ENCODE results near the gene TBCD. TPM values are rescaled to one million over a fixed set of nuclear protein-coding genes. Genes with fewer than 3 reads are reported as not detected.

TBCD gene
- polyA plus RNA-seq, 1 experiment: 38.6 TPM

- DNase-seq (ENCODE audit: low read depth): no peak
- H3K27me3 ChIP-seq (ENCODE audit: control insufficient read depth, insufficient read depth, low read length): no peaks in the 10 kb centered on the region
- no peaks in the 10 kb centered on the region for H3K36me3 ChIP-seq (ENCODE audit: control insufficient read depth, insufficient read depth, low read length)
- TF ChIP-seq, protein P1, sequence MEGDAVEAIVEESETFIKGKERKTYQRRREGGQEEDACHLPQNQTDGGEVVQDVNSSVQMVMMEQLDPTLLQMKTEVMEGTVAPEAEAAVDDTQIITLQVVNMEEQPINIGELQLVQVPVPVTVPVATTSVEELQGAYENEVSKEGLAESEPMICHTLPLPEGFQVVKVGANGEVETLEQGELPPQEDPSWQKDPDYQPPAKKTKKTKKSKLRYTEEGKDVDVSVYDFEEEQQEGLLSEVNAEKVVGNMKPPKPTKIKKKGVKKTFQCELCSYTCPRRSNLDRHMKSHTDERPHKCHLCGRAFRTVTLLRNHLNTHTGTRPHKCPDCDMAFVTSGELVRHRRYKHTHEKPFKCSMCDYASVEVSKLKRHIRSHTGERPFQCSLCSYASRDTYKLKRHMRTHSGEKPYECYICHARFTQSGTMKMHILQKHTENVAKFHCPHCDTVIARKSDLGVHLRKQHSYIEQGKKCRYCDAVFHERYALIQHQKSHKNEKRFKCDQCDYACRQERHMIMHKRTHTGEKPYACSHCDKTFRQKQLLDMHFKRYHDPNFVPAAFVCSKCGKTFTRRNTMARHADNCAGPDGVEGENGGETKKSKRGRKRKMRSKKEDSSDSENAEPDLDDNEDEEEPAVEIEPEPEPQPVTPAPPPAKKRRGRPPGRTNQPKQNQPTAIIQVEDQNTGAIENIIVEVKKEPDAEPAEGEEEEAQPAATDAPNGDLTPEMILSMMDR (IDR thresholded peaks at IDR 0.05; ENCODE audit: insufficient read depth, low read depth, low read length): no peak
- CTCF ChIA-PET: no interaction called here
- H3K4me3 ChIP-seq (ENCODE audit: low read depth, low read length): peak overlapping the region; percentile 54
- POLR2A ChIA-PET: no interaction called here
Observed at GRCh38 chr17:82751171-82751570, 694 bp upstream of the TBCD start.

- TF ChIP-seq, protein P1 (IDR thresholded peaks at IDR 0.05; ENCODE audit: insufficient read depth, low read depth, low read length): no peak
- peak overlapping the region; percentile 86 for H3K4me3 ChIP-seq (ENCODE audit: low read depth, low read length)
- H3K36me3 ChIP-seq (ENCODE audit: control insufficient read depth, insufficient read depth, low read length): no peaks in the 10 kb centered on the region
- H3K27me3 ChIP-seq (ENCODE audit: control insufficient read depth, insufficient read depth, low read length): no peaks in the 10 kb centered on the region
- ChIA-PET CTCF (no interaction called here), POLR2A (no interaction called here)
- no peak for DNase-seq (ENCODE audit: low read depth)
Observed at GRCh38 chr17:82752371-82753200, 721 bp downstream of the TBCD start.

DNA sequence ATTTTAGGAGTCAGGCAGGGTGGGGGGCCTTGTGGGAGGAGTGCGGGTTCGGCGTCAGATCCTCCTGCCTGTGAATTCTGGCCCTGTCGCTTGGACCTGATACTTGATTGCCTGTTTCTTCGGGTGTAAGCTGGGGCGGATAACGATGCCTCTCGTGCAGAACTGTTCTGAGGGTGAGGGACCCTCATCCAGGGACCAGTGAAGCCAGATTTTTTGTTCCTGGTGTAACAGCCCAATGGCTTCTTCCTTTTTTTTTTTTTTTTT is 1.3 kb downstream of the TBCD start:
- ChIA-PET CTCF (no interaction called here), POLR2A (no interaction called here)
- no peak for DNase-seq (ENCODE audit: low read depth)
- Histone ChIP-seq H3K27me3 (ENCODE audit: control insufficient read depth, insufficient read depth, low read length) (no peaks in the 10 kb centered on the region), H3K36me3 (ENCODE audit: control insufficient read depth, insufficient read depth, low read length) (no peaks in the 10 kb centered on the region), H3K4me3 (ENCODE audit: low read depth, low read length) (peak overlapping the region; percentile 86)
- TF ChIP-seq, protein P1 (IDR thresholded peaks at IDR 0.05; ENCODE audit: insufficient read depth, low read depth, low read length): no peak

DNA sequence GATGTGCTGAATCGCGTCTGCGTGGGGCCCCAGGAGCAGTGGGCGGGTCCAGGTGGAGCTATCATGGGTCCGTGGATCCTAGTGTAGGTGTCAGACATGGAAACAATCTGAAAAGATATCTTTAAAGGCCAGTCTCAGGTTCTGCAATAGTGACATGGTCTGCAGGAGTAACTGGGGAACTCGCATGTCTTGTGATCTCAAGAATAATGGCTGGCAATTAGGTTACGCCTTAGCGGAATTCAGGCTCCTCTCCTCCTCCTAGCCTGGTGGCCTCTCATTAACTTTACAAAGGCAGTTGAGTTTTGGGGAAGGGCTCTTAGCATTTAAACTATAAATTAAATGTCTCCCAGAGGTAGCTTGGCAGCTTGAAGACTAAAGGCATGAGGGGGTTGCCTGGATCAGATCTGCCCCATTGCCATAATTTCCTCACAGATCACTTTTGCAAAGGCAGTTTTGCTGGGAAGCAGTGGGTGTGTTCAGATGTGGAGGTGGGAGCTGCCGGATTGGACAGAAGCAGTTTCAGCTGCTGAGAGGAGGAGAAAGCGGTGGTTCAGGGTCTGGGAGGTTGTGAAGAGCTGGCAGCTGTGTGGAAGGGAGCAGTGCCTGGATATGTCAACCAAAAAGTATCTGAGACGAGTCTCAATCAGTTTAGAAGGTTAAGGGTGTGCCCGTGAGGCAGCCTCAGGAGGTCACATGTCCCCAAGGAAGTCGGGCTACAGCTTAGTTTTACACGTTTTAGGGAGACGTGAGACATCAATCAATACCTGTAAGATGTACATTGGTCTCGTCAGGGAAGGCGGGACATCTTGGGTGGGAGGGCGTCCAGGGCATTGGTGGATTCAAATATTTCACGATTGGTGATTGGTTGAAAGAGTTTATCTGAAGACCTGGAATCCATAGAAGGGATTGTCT is 2.7 kb downstream of the TBCD start:
- POLR2A ChIA-PET: no interaction called here
- TF ChIP-seq, protein P1 (IDR thresholded peaks at IDR 0.05; ENCODE audit: insufficient read depth, low read depth, low read length): no peak

DNA sequence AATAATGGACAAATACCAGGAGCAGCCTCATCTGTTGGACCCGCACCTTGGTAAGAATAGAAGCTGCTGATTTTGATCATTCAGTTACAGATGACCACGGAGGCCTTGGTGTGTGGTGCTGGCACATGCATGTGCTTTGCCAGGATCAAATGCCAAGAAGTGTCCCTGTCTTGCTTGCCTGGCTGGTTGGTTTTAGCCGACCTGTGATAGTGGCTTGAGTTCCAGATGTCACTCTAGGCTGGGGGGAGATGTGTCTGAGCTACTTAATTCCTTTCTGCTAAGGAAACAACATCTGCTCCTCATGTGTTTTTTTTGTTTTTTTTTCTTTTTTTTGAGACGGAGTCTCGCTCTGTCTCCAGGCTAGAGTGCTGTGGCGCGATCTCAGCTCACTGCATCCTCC is 4.3 kb downstream of the TBCD start:
- TF ChIP-seq, protein P1 (IDR thresholded peaks at IDR 0.05; ENCODE audit: insufficient read depth, low read depth, low read length): no peak
- Histone ChIP-seq H3K36me3 (ENCODE audit: control insufficient read depth, insufficient read depth, low read length) (no peaks in the 10 kb centered on the region), H3K27me3 (ENCODE audit: control insufficient read depth, insufficient read depth, low read length) (no peaks in the 10 kb centered on the region), H3K4me3 (ENCODE audit: low read depth, low read length) (no peak overlapping the region)
- no peak for DNase-seq (ENCODE audit: low read depth)
- CTCF ChIA-PET: interaction anchor here (0.5 to 1.6 kb wide), 3 partner anchors 9 to 88 kb away, joined by 3 to 5 read pairs (median 5); no protein-coding TSS in a partner anchor
- POLR2A ChIA-PET: no interaction called here

More for the DNA sequence above, 2.7 kb downstream of the TBCD start:
- CTCF ChIA-PET: interaction anchor here (1.0 to 1.6 kb wide), 3 partner anchors 20 to 86 kb away, joined by 3 to 5 read pairs (median 4); no protein-coding TSS in a partner anchor
- Histone ChIP-seq H3K27me3 (ENCODE audit: control insufficient read depth, insufficient read depth, low read length) (no peaks in the 10 kb centered on the region), H3K36me3 (ENCODE audit: control insufficient read depth, insufficient read depth, low read length) (no peaks in the 10 kb centered on the region), H3K4me3 (ENCODE audit: low read depth, low read length) (no peak overlapping the region)
- no peak for DNase-seq (ENCODE audit: low read depth)
